ENCODE data around the gene OR7C1.

OR7C1 gene

GRCh38 chr19:14835011-14835410, at the start of gene OR7C1, which contains the start of gene OR7A5:
OR7C1 (minus strand) TSS chr19:14835185; CDS start chr19:14800136, 35,049 bp downstream.
OR7A5 (minus strand) TSS chr19:14835185; CDS start chr19:14828241, 6,944 bp downstream.
- TF ChIP-seq, protein P1, sequence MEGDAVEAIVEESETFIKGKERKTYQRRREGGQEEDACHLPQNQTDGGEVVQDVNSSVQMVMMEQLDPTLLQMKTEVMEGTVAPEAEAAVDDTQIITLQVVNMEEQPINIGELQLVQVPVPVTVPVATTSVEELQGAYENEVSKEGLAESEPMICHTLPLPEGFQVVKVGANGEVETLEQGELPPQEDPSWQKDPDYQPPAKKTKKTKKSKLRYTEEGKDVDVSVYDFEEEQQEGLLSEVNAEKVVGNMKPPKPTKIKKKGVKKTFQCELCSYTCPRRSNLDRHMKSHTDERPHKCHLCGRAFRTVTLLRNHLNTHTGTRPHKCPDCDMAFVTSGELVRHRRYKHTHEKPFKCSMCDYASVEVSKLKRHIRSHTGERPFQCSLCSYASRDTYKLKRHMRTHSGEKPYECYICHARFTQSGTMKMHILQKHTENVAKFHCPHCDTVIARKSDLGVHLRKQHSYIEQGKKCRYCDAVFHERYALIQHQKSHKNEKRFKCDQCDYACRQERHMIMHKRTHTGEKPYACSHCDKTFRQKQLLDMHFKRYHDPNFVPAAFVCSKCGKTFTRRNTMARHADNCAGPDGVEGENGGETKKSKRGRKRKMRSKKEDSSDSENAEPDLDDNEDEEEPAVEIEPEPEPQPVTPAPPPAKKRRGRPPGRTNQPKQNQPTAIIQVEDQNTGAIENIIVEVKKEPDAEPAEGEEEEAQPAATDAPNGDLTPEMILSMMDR (IDR thresholded peaks at IDR 0.05; ENCODE audit: insufficient read depth, missing control alignments) = no peak
- FAIRE-seq (no peak), DNase-seq (ENCODE audit: insufficient read length, low spot score) (no peak)

GRCh38 chr19:14871619-14872230, 36.7 kb upstream of the OR7C1 start:
- TF ChIP-seq, protein P1 (IDR thresholded peaks at IDR 0.05; ENCODE audit: insufficient read depth, missing control alignments) = peak; percentile 49
- DNase-seq (ENCODE audit: insufficient read length, low spot score) (no peak), FAIRE-seq (no peak)

DNA sequence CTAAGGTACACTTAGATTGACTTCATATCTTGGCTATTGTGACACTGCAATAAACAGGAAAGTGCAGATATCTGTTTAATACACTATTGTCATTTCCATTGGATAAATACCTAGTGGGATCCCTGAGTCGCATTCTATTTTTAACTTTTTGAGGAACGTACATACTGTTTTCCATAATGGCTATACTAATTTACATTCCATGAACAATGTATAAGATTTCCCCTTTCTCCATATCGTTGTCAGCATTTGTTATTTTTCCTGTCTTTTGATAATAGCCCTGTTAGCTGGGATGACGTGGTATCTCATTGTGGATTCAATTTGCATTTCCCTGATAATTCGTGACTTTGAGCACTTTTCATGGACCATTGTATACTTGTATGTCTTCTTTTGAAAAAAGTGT, 33.5 kb upstream of the OR7C1 start:
- DNase-seq (ENCODE audit: insufficient read length, low spot score) = no peak
- TF ChIP-seq, protein P1 (IDR thresholded peaks at IDR 0.05; ENCODE audit: insufficient read depth, missing control alignments) = no peak
- no peak for FAIRE-seq

DNA sequence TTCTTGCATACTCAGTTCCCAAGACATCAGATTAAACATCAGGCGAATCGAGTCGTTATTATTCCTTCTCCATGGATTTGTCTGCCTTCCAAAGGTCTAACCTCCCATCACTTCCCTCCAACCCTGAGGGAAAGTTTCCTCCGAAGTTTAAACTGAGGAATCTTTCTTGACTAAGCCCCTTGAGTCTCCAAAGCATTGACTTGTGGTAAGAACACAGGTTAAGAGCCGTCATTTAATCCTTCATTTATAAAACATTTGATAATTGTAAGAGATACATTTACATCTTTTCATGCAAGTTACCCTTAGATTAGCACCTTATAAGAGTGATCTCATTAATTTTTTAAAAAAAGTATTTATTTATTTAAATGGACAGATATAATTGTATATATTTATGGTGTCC, 13.8 kb upstream of the OR7C1 start, which contains the start of gene OR7A10:
TSS of gene OR7A10 (minus strand) at position 101 of the 400 bp plus-strand sequence. CDS start 7,045 bp downstream, outside the sequence.
- no peak for FAIRE-seq
- TF ChIP-seq, protein P1 (IDR thresholded peaks at IDR 0.05; ENCODE audit: insufficient read depth, missing control alignments) = no peak

GRCh38 chr19:14843578-14843977, 8.6 kb upstream of the OR7C1 start:
- TF ChIP-seq, protein P1 (IDR thresholded peaks at IDR 0.05; ENCODE audit: insufficient read depth, missing control alignments) = no peak
- DNase-seq (ENCODE audit: insufficient read length, low spot score) (no peak), FAIRE-seq (no peak)

More for the DNA sequence above, 13.8 kb upstream of the OR7C1 start, which contains the start of gene OR7A10:
- no peak for DNase-seq (ENCODE audit: insufficient read length, low spot score)

DNA sequence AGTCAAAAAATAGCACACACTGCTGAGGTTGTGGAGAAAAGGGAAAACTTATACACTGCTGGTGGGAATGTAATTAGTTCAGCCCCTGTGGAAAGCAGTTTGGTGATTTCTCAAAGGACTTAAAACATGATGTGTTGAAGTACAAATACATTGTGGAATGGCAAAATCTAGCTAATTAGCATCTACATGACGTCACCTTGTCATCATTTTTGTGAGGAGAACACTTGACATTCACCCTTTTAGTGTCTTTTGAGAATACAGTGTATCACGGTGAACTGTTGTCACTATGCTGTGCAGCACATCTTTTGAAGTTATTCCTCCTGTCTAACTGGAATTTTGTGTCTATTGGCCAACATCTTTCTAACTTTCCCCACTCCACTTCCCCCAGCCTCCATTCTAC, 8.2 kb upstream of the OR7C1 start:
- no peak for DNase-seq (ENCODE audit: insufficient read length, low spot score)
- FAIRE-seq = no peak
- TF ChIP-seq, protein P1 (IDR thresholded peaks at IDR 0.05; ENCODE audit: insufficient read depth, missing control alignments) = no peak

GRCh38 chr19:14840206-14840605, 5.2 kb upstream of the OR7C1 start:
- TF ChIP-seq, protein P1 (IDR thresholded peaks at IDR 0.05; ENCODE audit: insufficient read depth, missing control alignments) = no peak
- no peak for DNase-seq (ENCODE audit: insufficient read length, low spot score)
- no peak for FAIRE-seq

Data from D721Med (cell line).